Neuronal stem cell (in vitro differentiated cells): ENCODE data around the gene HS6ST3.
A peak's percentile ranks its signal among the peaks of the same experiment; 100 is the strongest.

Source experiments
- DNase-seq: peaks from one replicate; pipeline ENCODE4 v3.0.0-alpha.2; 2013; ENCODE audit warnings: low spot score
- H2AFZ ChIP-seq: one replicate; pipeline ENCODE4 v1.6.1; 2013; ENCODE audit warnings: mild to moderate bottlenecking, low read length, inconsistent platforms
- H2AK5ac ChIP-seq: 2 replicates; pipeline ENCODE4 v1.6.1; 2013; ENCODE audit warnings: low read depth, mild to moderate bottlenecking, inconsistent platforms, low read length, moderate library complexity, mixed read lengths
- H2BK120ac ChIP-seq: 2 replicates; pipeline ENCODE4 v1.6.1; 2013; ENCODE audit warnings: low read depth, mild to moderate bottlenecking, inconsistent platforms, low read length, moderate library complexity, mixed read lengths
- H2BK12ac ChIP-seq: one replicate; pipeline ENCODE4 v1.6.1; 2013; ENCODE audit warnings: low read length, inconsistent platforms
- H2BK15ac ChIP-seq: 2 replicates; pipeline ENCODE4 v1.6.1; 2013; ENCODE audit warnings: mild to moderate bottlenecking, low read length, inconsistent platforms, mixed read lengths
- H2BK5ac ChIP-seq: one replicate; pipeline ENCODE4 v1.6.1; 2013; ENCODE audit warnings: inconsistent platforms, mild to moderate bottlenecking, low read length, moderate library complexity
- H3K14ac ChIP-seq: one replicate; pipeline ENCODE4 v1.6.1; 2013; ENCODE audit warnings: low read length, inconsistent platforms
- H3K18ac ChIP-seq: 2 replicates; pipeline ENCODE4 v1.6.1; 2013; ENCODE audit warnings: low read length, inconsistent platforms
- H3K23ac ChIP-seq: 2 replicates; pipeline ENCODE4 v1.6.1; 2013; ENCODE audit warnings: low read depth, mild to moderate bottlenecking, mixed read lengths, low read length, inconsistent platforms; ENCODE audit not compliant: poor library complexity
- H3K27ac ChIP-seq: replicated peaks from 3 replicates; pipeline ENCODE4 v1.5.1; 2013; ENCODE audit warnings: low read length, inconsistent platforms
- H3K27me3 ChIP-seq, 3 experiments: 2 replicates each; pipeline ENCODE4 v1.6.1; 2013; ENCODE audit warnings: low read length in 3 of 3, mild to moderate bottlenecking in 2 of 3, inconsistent platforms in 1 of 3, low read depth in 1 of 3, mixed read lengths in 1 of 3, moderate library complexity in 1 of 3; ENCODE audit not compliant: control insufficient read depth in 3 of 3, insufficient read depth in 3 of 3
- H3K36me3 ChIP-seq, 2 donors: replicated peaks in 1 of 2; 2 replicates each; pipeline ENCODE4 v1.6.1; 2013; ENCODE audit warnings: low read length in 2 of 2; ENCODE audit not compliant: control insufficient read depth in 2 of 2, insufficient read depth in 2 of 2
- H3K4ac ChIP-seq: 2 replicates; pipeline ENCODE4 v1.6.1; 2013; ENCODE audit warnings: inconsistent platforms, mild to moderate bottlenecking, low read length, moderate library complexity
- H3K4me1 ChIP-seq, 2 donors: 1 replicate in 1 of 2; 2 replicates in 1 of 2; pipeline ENCODE4 v1.6.1; 2013; ENCODE audit warnings: low read length in 2 of 2, low read depth in 1 of 2; ENCODE audit not compliant: control insufficient read depth in 2 of 2, insufficient read depth in 1 of 2
- H3K4me2 ChIP-seq: one replicate; pipeline ENCODE4 v1.6.1; 2013; ENCODE audit warnings: mild to moderate bottlenecking, low read length, inconsistent platforms; ENCODE audit not compliant: insufficient read depth, poor library complexity, severe bottlenecking
- H3K4me3 ChIP-seq, 2 donors: 2 replicates each; pipeline ENCODE4 v1.5.1; 2013; ENCODE audit warnings: low read length in 2 of 2, mild to moderate bottlenecking in 2 of 2, inconsistent platforms in 1 of 2, moderate library complexity in 1 of 2
- H3K79me1 ChIP-seq: one replicate; pipeline ENCODE4 v1.6.1; 2013; ENCODE audit warnings: low read depth, mild to moderate bottlenecking, inconsistent platforms, low read length, moderate library complexity
- H3K9ac ChIP-seq: one replicate; pipeline ENCODE4 v1.6.1; 2013; ENCODE audit warnings: mild to moderate bottlenecking, low read depth, low read length, inconsistent platforms; ENCODE audit not compliant: poor library complexity
- H3K9me3 ChIP-seq, 2 donors: replicated peaks in 1 of 2; 2 replicates each; pipeline versions ENCODE3 to v1.6.1; 2013; ENCODE audit warnings: low read length in 2 of 2, mild to moderate bottlenecking in 2 of 2, inconsistent platforms in 1 of 2, low read depth in 1 of 2, mixed read lengths in 1 of 2, moderate library complexity in 1 of 2; ENCODE audit not compliant: control insufficient read depth in 2 of 2, insufficient read depth in 1 of 2
- H4K8ac ChIP-seq: one replicate; pipeline ENCODE4 v1.6.1; 2013; ENCODE audit warnings: low read depth, mild to moderate bottlenecking, inconsistent platforms, low read length, moderate library complexity
- H4K91ac ChIP-seq: one replicate; pipeline ENCODE4 v1.6.1; 2013; ENCODE audit warnings: low read length, low read depth, mild to moderate bottlenecking, inconsistent platforms; ENCODE audit not compliant: poor library complexity
- WGBS, 2 donors: extraction: QIAGEN DNeasy Blood & Tissue Kit; methylation state at CpG; one replicate each; pipeline ENCODE4 v1.1.7; 2013; ENCODE audit warnings: missing lambda C conversion rate in 2 of 2, mixed read lengths in 1 of 2; ENCODE audit not compliant: insufficient read length in 2 of 2, insufficient replicate concordance in 1 of 2; ENCODE audit errors: extremely low coverage in 2 of 2; 5-methylcytosine and 5-hydroxymethylcytosine counted together

Gene HS6ST3

GRCh38 chr13:96491103-96491502 lies 401.2 kb downstream of the HS6ST3 start:
- Histone ChIP-seq H3K18ac (no peak overlapping the region), H2BK120ac (no peak overlapping the region), H3K79me1 (no peaks in the 10 kb centered on the region), H3K4ac (no peak overlapping the region), H3K27me3 (no peaks in the 10 kb centered on the region), H2AK5ac (no peak overlapping the region), H2BK15ac (no peak overlapping the region), H2AFZ (no peak overlapping the region), H3K4me1 (no peaks in the 10 kb centered on the region), H3K9me3 (no peaks in the 10 kb centered on the region), H3K36me3 (no peaks in the 10 kb centered on the region), H4K8ac (no peak overlapping the region), H3K27ac (no peak overlapping the region), H4K91ac (no peak overlapping the region), H3K9ac (no peak overlapping the region), H3K4me3 (no peak overlapping the region), H2BK5ac (no peak overlapping the region), H3K23ac (no peak overlapping the region), H3K14ac (no peak overlapping the region), H3K4me2 (no peak overlapping the region), H2BK12ac (no peak overlapping the region)
- WGBS, 2 donors, result no CpG with 5 or more reads among the region's 2 CpGs
- no peak for DNase-seq

GRCh38 chr13:96492766-96493165 lies 402.9 kb downstream of the HS6ST3 start:
- no peak overlapping the region for H2BK5ac ChIP-seq
- no peaks in the 10 kb centered on the region for H3K79me1 ChIP-seq
- no peak overlapping the region for H3K14ac ChIP-seq
- DNase-seq, result no peak
- H3K27me3 ChIP-seq, result no peaks in the 10 kb centered on the region
- WGBS, 2 donors, result no CpG with 5 or more reads among the region's 4 CpGs
- no peaks in the 10 kb centered on the region for H3K4me1 ChIP-seq
- H2BK15ac ChIP-seq, result no peak overlapping the region
- H3K27ac ChIP-seq, result no peak overlapping the region
- H4K91ac ChIP-seq, result no peak overlapping the region
- no peak overlapping the region for H2AFZ ChIP-seq
- no peak overlapping the region for H3K23ac ChIP-seq
- no peaks in the 10 kb centered on the region for H3K36me3 ChIP-seq
- no peak overlapping the region for H3K4me2 ChIP-seq
- H2BK120ac ChIP-seq, result no peak overlapping the region
- H2BK12ac ChIP-seq, result no peak overlapping the region
- H3K18ac ChIP-seq, result no peak overlapping the region
- no peak overlapping the region for H3K4ac ChIP-seq
- H4K8ac ChIP-seq, result no peak overlapping the region
- H3K4me3 ChIP-seq, result no peak overlapping the region
- H2AK5ac ChIP-seq, result no peak overlapping the region
- H3K9ac ChIP-seq, result no peak overlapping the region
- H3K9me3 ChIP-seq, result no peaks in the 10 kb centered on the region

- Histone ChIP-seq H3K14ac (no peak overlapping the region), H3K27me3 (no peaks in the 10 kb centered on the region), H3K18ac (no peak overlapping the region), H2BK15ac (no peak overlapping the region), H2BK120ac (no peak overlapping the region), H3K27ac (no peak overlapping the region), H3K9ac (peak overlapping the region; percentile 34), H4K91ac (no peak overlapping the region), H3K4me2 (no peak overlapping the region), H3K4ac (no peak overlapping the region), H2AK5ac (no peak overlapping the region), H3K23ac (no peak overlapping the region), H2AFZ (no peak overlapping the region), H3K4me3 (peak overlapping the region in 1 of 2 donors; percentile 1), H3K36me3 (no peaks in the 10 kb centered on the region), H3K4me1 (no peaks in the 10 kb centered on the region), H4K8ac (no peak overlapping the region), H3K79me1 (no peaks in the 10 kb centered on the region), H2BK12ac (no peak overlapping the region), H2BK5ac (no peak overlapping the region), H3K9me3 (no peaks in the 10 kb centered on the region)
- no peak for DNase-seq
- no CpG with 5 or more reads among the region's 5 CpGs for WGBS, 2 donors
These were observed 409.7 kb downstream of the HS6ST3 start for GRCh38 chr13:96499656-96500055.

- no peak overlapping the region for H2BK15ac ChIP-seq
- H2AFZ ChIP-seq, result no peak overlapping the region
- no peaks in the 10 kb centered on the region for H3K36me3 ChIP-seq
- no peaks in the 10 kb centered on the region for H3K79me1 ChIP-seq
- no peak overlapping the region for H3K4ac ChIP-seq
- no peak overlapping the region for H2BK12ac ChIP-seq
- H3K4me2 ChIP-seq, result no peak overlapping the region
- no peak overlapping the region for H4K91ac ChIP-seq
- DNase-seq, result no peak
- H3K4me3 ChIP-seq, result no peak overlapping the region
- H3K27ac ChIP-seq, result no peak overlapping the region
- no peak overlapping the region for H2BK120ac ChIP-seq
- H4K8ac ChIP-seq, result no peak overlapping the region
- H3K14ac ChIP-seq, result no peak overlapping the region
- WGBS, 2 donors, result no CpG with 5 or more reads among the region's 1 CpG
- H2BK5ac ChIP-seq, result no peak overlapping the region
- H2AK5ac ChIP-seq, result no peak overlapping the region
- H3K27me3 ChIP-seq, result no peaks in the 10 kb centered on the region
- H3K4me1 ChIP-seq, result no peaks in the 10 kb centered on the region
- no peak overlapping the region for H3K23ac ChIP-seq
- H3K9ac ChIP-seq, result no peak overlapping the region
- no peak overlapping the region for H3K18ac ChIP-seq
- no peaks in the 10 kb centered on the region for H3K9me3 ChIP-seq
These were observed 411.0 kb downstream of the HS6ST3 start for GRCh38 chr13:96500953-96501352.
